H1 (cell line): ENCODE results near the gene PRDM15. TPM values are rescaled to one million over a fixed set of nuclear protein-coding genes. Genes with fewer than 3 reads are reported as not detected.

ENCODE experiments used
- CTCF ChIA-PET: fragments of 300-600 bp; sonication (Branson Sonifier 250); formaldehyde crosslinking; loops from one replicate; lab custom pipeline; 2021; ENCODE audit not compliant: partially characterized antibody; lab: Charles Lee
- POLR2A ChIA-PET: fragments of 300-600 bp; sonication (Branson Sonifier 250); formaldehyde crosslinking; loops from one replicate; lab custom pipeline; 2021; ENCODE audit warnings: inconsistent platforms; ENCODE audit not compliant: partially characterized antibody; lab: Charles Lee
- DNase-seq, 2 experiments: peaks; one replicate each; pipeline versions ENCODE4 v3.0.0 to v3.0.0-alpha.2; 2010 to 2022; ENCODE audit warnings: low spot score in 2 of 2, low read depth in 1 of 2, mixed read lengths in 1 of 2
- FAIRE-seq: peaks from 2 replicates; lab custom pipeline; 2011; peaks lifted over from hg19 to GRCh38; lab: Jason Lieb, UNC
- H2AFZ ChIP-seq: 2 replicates; pipeline ENCODE4 v1.8.1; 2012; ENCODE audit warnings: low read length, inconsistent platforms
- H2AK5ac ChIP-seq: 2 replicates; pipeline ENCODE4 v1.6.1; 2013; ENCODE audit warnings: low read depth, low read length
- H2BK120ac ChIP-seq: replicated peaks from 2 replicates; pipeline ENCODE3; 2013; ENCODE audit warnings: low read depth, low read length, inconsistent platforms
- H2BK12ac ChIP-seq: 2 replicates; pipeline ENCODE4 v1.6.1; 2013; ENCODE audit warnings: low read depth, low read length
- H2BK15ac ChIP-seq: 2 replicates; pipeline ENCODE4 v1.6.1; 2013; ENCODE audit warnings: low read length
- H2BK20ac ChIP-seq: 2 replicates; pipeline ENCODE4 v1.6.1; 2013; ENCODE audit warnings: low read length
- H2BK5ac ChIP-seq: 2 replicates; pipeline ENCODE4 v1.6.1; 2013; ENCODE audit warnings: low read depth, low read length
- H3K14ac ChIP-seq: 2 replicates; pipeline ENCODE4 v1.6.1; 2013; ENCODE audit warnings: inconsistent platforms; ENCODE audit not compliant: insufficient read length
- H3K18ac ChIP-seq: 2 replicates; pipeline ENCODE4 v1.6.1; 2013; ENCODE audit warnings: low read length; ENCODE audit errors: extremely low read depth
- H3K23ac ChIP-seq: 2 replicates; pipeline ENCODE4 v1.6.1; 2013; ENCODE audit warnings: inconsistent platforms; ENCODE audit not compliant: insufficient read length
- H3K23me2 ChIP-seq: 2 replicates; pipeline ENCODE4 v1.6.1; 2013; ENCODE audit warnings: low read depth, low read length
- H3K27ac ChIP-seq: 2 replicates; pipeline ENCODE4 v1.6.1; 2011; ENCODE audit warnings: low read depth, low read length, inconsistent platforms
- H3K27me3 ChIP-seq, 4 experiments: replicated peaks in 1 of 4; 1 replicate in 1 of 4; 2 replicates in 3 of 4; pipeline versions ENCODE4 v1.6.1 to v1.8.1; 2011 to 2013; ENCODE audit warnings: low read length in 3 of 4, mild to moderate bottlenecking in 3 of 4, inconsistent platforms in 2 of 4, mixed read lengths in 2 of 4, moderate library complexity in 1 of 4; ENCODE audit not compliant: control insufficient read depth in 3 of 4, insufficient read depth in 3 of 4; ENCODE audit errors: extremely low read depth in 1 of 4
- H3K36me3 ChIP-seq, 4 experiments: 2 replicates each; pipeline versions ENCODE4 v1.6.1 to v1.8.1; 2011 to 2013; ENCODE audit warnings: mild to moderate bottlenecking in 4 of 4, low read length in 3 of 4, moderate library complexity in 2 of 4, control low read depth in 1 of 4, inconsistent platforms in 1 of 4; ENCODE audit not compliant: insufficient read depth in 4 of 4, control insufficient read depth in 2 of 4
- H3K4ac ChIP-seq: replicated peaks from 2 replicates; pipeline ENCODE3; 2013; ENCODE audit warnings: low read length, low read depth, mixed read lengths, inconsistent platforms; ENCODE audit not compliant: insufficient read length
- H3K4me1 ChIP-seq, 4 experiments: replicated peaks in 1 of 4; 1 replicate in 1 of 4; 2 replicates in 3 of 4; pipeline versions ENCODE4 v1.6.1 to v1.8.1; 2011 to 2013; ENCODE audit warnings: low read length in 3 of 4, inconsistent platforms in 2 of 4, mixed read lengths in 1 of 4; ENCODE audit not compliant: insufficient read depth in 4 of 4, control insufficient read depth in 3 of 4
- H3K4me2 ChIP-seq, 2 experiments: 2 replicates each; pipeline versions ENCODE4 v1.6.1 to v1.8.1; 2011 to 2013; ENCODE audit warnings: low read depth in 2 of 2, low read length in 2 of 2, control low read depth in 1 of 2, inconsistent platforms in 1 of 2, mild to moderate bottlenecking in 1 of 2; ENCODE audit not compliant: insufficient read depth in 1 of 2
- H3K4me3 ChIP-seq, 4 experiments: fragments of 200-600, 300-600 bp in 1 of 4; sonication (generic), shearing (Covaris generic), sonication (Bioruptor Twin) in 1 of 4; 2 replicates each; pipeline versions ENCODE4 v1.5.1 to v1.8.1; 2011 to 2016; ENCODE audit warnings: low read length in 4 of 4, low read depth in 3 of 4, control low read depth in 2 of 4, inconsistent platforms in 2 of 4, mild to moderate bottlenecking in 2 of 4, mixed read lengths in 1 of 4, moderate library complexity in 1 of 4; ENCODE audit not compliant: insufficient read depth in 2 of 4; ENCODE audit errors: extremely low read depth in 1 of 4
- H3K56ac ChIP-seq: replicated peaks from 2 replicates; pipeline ENCODE3; 2013; ENCODE audit warnings: low read depth, mild to moderate bottlenecking, mixed read lengths, low read length, inconsistent platforms; ENCODE audit not compliant: insufficient read length
- H3K79me1 ChIP-seq: 2 replicates; pipeline ENCODE4 v1.6.1; 2013; ENCODE audit warnings: low read depth, low read length, control low read depth
- H3K79me2 ChIP-seq, 2 experiments: 2 replicates each; pipeline versions ENCODE4 v1.6.1 to v1.8.1; 2012 to 2013; ENCODE audit warnings: low read length in 2 of 2, mild to moderate bottlenecking in 2 of 2, inconsistent platforms in 1 of 2; ENCODE audit not compliant: insufficient read depth in 2 of 2, control insufficient read depth in 1 of 2
- H3K9ac ChIP-seq, 4 experiments: replicated peaks in 1 of 4; 1 replicate in 1 of 4; 2 replicates in 3 of 4; pipeline versions ENCODE4 v1.6.1 to v1.8.1; 2011 to 2013; ENCODE audit warnings: low read depth in 3 of 4, low read length in 3 of 4, control low read depth in 2 of 4, mild to moderate bottlenecking in 2 of 4, moderate library complexity in 2 of 4, inconsistent platforms in 1 of 4; ENCODE audit errors: extremely low read depth in 1 of 4
- H3K9me3 ChIP-seq, 2 experiments: 2 replicates each; pipeline versions ENCODE4 v1.6.1 to v1.8.1; 2012 to 2013; ENCODE audit warnings: mild to moderate bottlenecking in 2 of 2, moderate library complexity in 2 of 2, control low read depth in 1 of 2, inconsistent platforms in 1 of 2, low read depth in 1 of 2, low read length in 1 of 2, mixed read lengths in 1 of 2; ENCODE audit not compliant: insufficient read depth in 2 of 2
- H4K20me1 ChIP-seq, 2 experiments: replicated peaks in 1 of 2; 2 replicates each; pipeline versions ENCODE3 to v1.8.1; 2011 to 2013; ENCODE audit warnings: inconsistent platforms in 2 of 2, low read length in 2 of 2, mild to moderate bottlenecking in 1 of 2; ENCODE audit not compliant: insufficient read depth in 2 of 2, control insufficient read depth in 1 of 2
- H4K5ac ChIP-seq: 2 replicates; pipeline ENCODE4 v1.6.1; 2013; ENCODE audit warnings: low read length, low read depth, mixed read lengths, inconsistent platforms; ENCODE audit not compliant: insufficient read length
- H4K8ac ChIP-seq: 2 replicates; pipeline ENCODE4 v1.8.0; 2013; ENCODE audit warnings: mild to moderate bottlenecking, moderate library complexity, low read length, inconsistent platforms; ENCODE audit not compliant: insufficient read depth; ENCODE audit errors: extremely low read depth
- H4K91ac ChIP-seq: replicated peaks from 2 replicates; pipeline ENCODE3; 2013; ENCODE audit warnings: low read length, mixed read lengths, inconsistent platforms; ENCODE audit not compliant: insufficient read length
- BCL11A ChIP-seq, 2 experiments: IDR thresholded peaks; one replicate each; pipeline ENCODE4 v1.6.1; 2011; ENCODE audit warnings: low read depth in 2 of 2, low read length in 2 of 2, mild to moderate bottlenecking in 2 of 2
- RXRA ChIP-seq: IDR thresholded peaks from 2 replicates; pipeline ENCODE4 v1.6.1; 2011; ENCODE audit warnings: low read depth, mild to moderate bottlenecking, low read length, moderate library complexity; ENCODE audit not compliant: insufficient read depth
- ZNF274 ChIP-seq: IDR thresholded peaks from 2 replicates; pipeline ENCODE4 v1.7.0; 2012; ENCODE audit warnings: low read length, borderline replicate concordance; ENCODE audit errors: extremely low read depth
- WGBS, 2 experiments: shearing (Covaris generic) in 1 of 2; methylation state at CpG; one replicate each; pipeline versions ENCODE4 v1.1.6 to v1.1.7; 2013 to 2015; ENCODE audit warnings: low lambda C conversion rate in 2 of 2, mixed read lengths in 2 of 2, inconsistent platforms in 1 of 2, low coverage in 1 of 2, missing lambda C conversion rate in 1 of 2; ENCODE audit not compliant: insufficient replicate concordance in 2 of 2, insufficient coverage in 1 of 2, insufficient read length in 1 of 2; ENCODE audit errors: extremely low coverage in 1 of 2, missing lambda C conversion rate in 1 of 2; 5-methylcytosine and 5-hydroxymethylcytosine counted together
- polyA plus RNA-seq, 7 experiments: library from polyadenylated mRNA; depleted of rRNA in 3 of 7; stranded (reverse) in 5 of 7; unstranded in 2 of 7; fragments of >200 nt in 5 of 7; fragments of 200-250 nt in 2 of 7; gene quantifications; 1 replicate in 5 of 7; 2 replicates in 1 of 7; 4 replicates in 1 of 7; pipeline versions ENCODE4 v1.2.1 to v1.2.3, GENCODE V29; 2011 to 2013; ENCODE audit warnings: missing spikeins in 2 of 7, mixed read lengths in 2 of 7
- total RNA-seq: library from RNA; stranded (reverse); fragmentation: NEBNext Ultra II Directional; extraction: Animal tissue kit (Norgen Biotek cat#: 25700); gene quantifications from 2 replicates; pipeline ENCODE4 v1.2.1, GENCODE V29; 2021
- TF ChIP-seq, protein P1 (sequence below), 3 experiments: IDR thresholded peaks; 1 replicate in 2 of 3; 2 replicates in 1 of 3; pipeline versions ENCODE4 v1.5.1 to v1.6.1; 2011; ENCODE audit warnings: low read length in 3 of 3, mild to moderate bottlenecking in 3 of 3, inconsistent platforms in 2 of 3, low read depth in 1 of 3, moderate library complexity in 1 of 3; ENCODE audit not compliant: insufficient read depth in 1 of 3; ENCODE audit errors: control extremely low read depth in 1 of 3

Gene PRDM15
- total and polyA plus RNA-seq, 2 of the 8 experiments (the other 6 are each of a cell fraction or from before 2014, with no cell fraction given), result 9.7 to 10.5 TPM

DNA sequence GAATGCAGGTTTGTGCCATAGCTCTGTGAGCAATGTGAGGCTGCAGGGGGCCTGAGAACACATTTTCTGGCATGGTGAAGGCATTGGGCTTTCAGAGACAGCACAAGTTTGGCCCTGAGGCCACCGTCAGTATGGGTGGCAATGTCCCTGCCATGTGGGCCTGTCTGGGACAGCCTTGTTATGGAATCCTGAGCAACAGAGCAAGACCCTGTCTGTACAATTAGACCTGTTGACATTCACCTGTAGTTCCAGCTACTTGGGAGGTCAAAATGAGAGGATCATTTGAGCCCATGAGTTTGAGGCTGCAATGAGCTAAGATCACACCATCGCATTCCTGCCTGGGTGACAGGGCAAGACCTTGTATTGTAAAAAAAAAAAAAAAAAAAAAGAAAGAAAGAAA is 35.6 kb downstream of the PRDM15 start:
- H3K9me3 ChIP-seq, result peaks cover 0 to 2% of the 10 kb centered on the region in 2 experiments; a peak in 1 of 4 replicates
- H3K4ac ChIP-seq, result peak overlapping the region; percentile 12
- H3K4me1 ChIP-seq, result peaks cover 0 to 2% (median 0%) of the 10 kb centered on the region in 4 experiments; a peak in 1 of 7 replicates
- no peak overlapping the region for H2BK12ac ChIP-seq
- no peak overlapping the region for H2BK15ac ChIP-seq
- no peak overlapping the region for H4K5ac ChIP-seq
- H3K23ac ChIP-seq, result no peak overlapping the region
- H3K9ac ChIP-seq, result no peak overlapping the region
- peak overlapping the region; percentile 82; the same call in 1 of the 2 replicates for H2AK5ac ChIP-seq
- no peak overlapping the region for H3K18ac ChIP-seq
- H3K36me3 ChIP-seq, result no peaks in the 10 kb centered on the region
- no peak overlapping the region for H3K27ac ChIP-seq
- H3K79me1 ChIP-seq, result no peaks in the 10 kb centered on the region; the same call in 1 of the 2 replicates
- no peak overlapping the region for H3K14ac ChIP-seq
- no peak for DNase-seq
- H3K4me2 ChIP-seq, result no peak overlapping the region
- no peak overlapping the region for H4K8ac ChIP-seq
- H2BK5ac ChIP-seq, result peak overlapping the region; percentile 60; the same call in 1 of the 2 replicates
- H2AFZ ChIP-seq, result no peak overlapping the region
- no peak overlapping the region for H2BK20ac ChIP-seq
- no peak overlapping the region for H3K56ac ChIP-seq
- FAIRE-seq, result no peak
- H2BK120ac ChIP-seq, result no peak overlapping the region
- H3K79me2 ChIP-seq, result no peaks in the 10 kb centered on the region
- H4K20me1 ChIP-seq, result no peaks in the 10 kb centered on the region
- TF ChIP-seq BCL11A (IDR thresholded peaks at IDR 0.05; ENCODE audit: low read depth in 2 of 2, low read length in 2 of 2) (no peak), RXRA (no peak), ZNF274 (no peak)
- TF ChIP-seq, protein P1, sequence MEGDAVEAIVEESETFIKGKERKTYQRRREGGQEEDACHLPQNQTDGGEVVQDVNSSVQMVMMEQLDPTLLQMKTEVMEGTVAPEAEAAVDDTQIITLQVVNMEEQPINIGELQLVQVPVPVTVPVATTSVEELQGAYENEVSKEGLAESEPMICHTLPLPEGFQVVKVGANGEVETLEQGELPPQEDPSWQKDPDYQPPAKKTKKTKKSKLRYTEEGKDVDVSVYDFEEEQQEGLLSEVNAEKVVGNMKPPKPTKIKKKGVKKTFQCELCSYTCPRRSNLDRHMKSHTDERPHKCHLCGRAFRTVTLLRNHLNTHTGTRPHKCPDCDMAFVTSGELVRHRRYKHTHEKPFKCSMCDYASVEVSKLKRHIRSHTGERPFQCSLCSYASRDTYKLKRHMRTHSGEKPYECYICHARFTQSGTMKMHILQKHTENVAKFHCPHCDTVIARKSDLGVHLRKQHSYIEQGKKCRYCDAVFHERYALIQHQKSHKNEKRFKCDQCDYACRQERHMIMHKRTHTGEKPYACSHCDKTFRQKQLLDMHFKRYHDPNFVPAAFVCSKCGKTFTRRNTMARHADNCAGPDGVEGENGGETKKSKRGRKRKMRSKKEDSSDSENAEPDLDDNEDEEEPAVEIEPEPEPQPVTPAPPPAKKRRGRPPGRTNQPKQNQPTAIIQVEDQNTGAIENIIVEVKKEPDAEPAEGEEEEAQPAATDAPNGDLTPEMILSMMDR (IDR thresholded peaks at IDR 0.05; ENCODE audit: control extremely low read depth in 1 of 3, insufficient read depth in 1 of 3, low read depth in 1 of 3, low read length in 3 of 3), result no peak
- no peak overlapping the region for H3K4me3 ChIP-seq
- CTCF ChIA-PET, result interaction anchor here (1.3 kb wide), 1 partner anchor 9 kb away, joined by 3 read pairs; no protein-coding TSS in a partner anchor
- POLR2A ChIA-PET, result no interaction called here
- H3K23me2 ChIP-seq, result no peaks in the 10 kb centered on the region
- 100% methylated on average over 2 of the region's 2 CpGs; no CpG with 5 or more reads in 1 of the 2 experiments for WGBS, 2 experiments
- H4K91ac ChIP-seq, result no peak overlapping the region
- H3K27me3 ChIP-seq, result no peaks in the 10 kb centered on the region
